Stimulated activated naive B cell treated with anti-CD40 and anti-IgM and Interleukin-4, amounts not matched to agents 10 μg/mL and 1 μg/mL and 100 μg/mL, for 72 hours (primary cell): ENCODE data around the gene NME7.

Source experiments
- ATAC-seq, 2 donors: fragments of 150-1000 bp; cut with Tn5 transposase; replicated peaks; 2 replicates each; pipeline ENCODE4 v1.10.0; 2021; ENCODE audit warnings: moderate library complexity in 1 of 2
- DNase-seq: peaks from one replicate; pipeline ENCODE4 v3.0.0; 2021
- H3K27ac Mint-ChIP-seq: one replicate; pipeline ENCODE4 v1.8.0; 2022; ENCODE audit warnings: mild to moderate bottlenecking, mixed read lengths
- H3K27me3 Mint-ChIP-seq, 2 donors: one replicate each; pipeline ENCODE4 v1.8.0; 2022; ENCODE audit warnings: mixed read lengths in 2 of 2
- H3K36me3 Mint-ChIP-seq, 2 donors: one replicate each; pipeline ENCODE4 v1.8.0; 2022; ENCODE audit warnings: mixed read lengths in 2 of 2, mild to moderate bottlenecking in 1 of 2
- H3K4me1 Mint-ChIP-seq, 2 donors: one replicate each; pipeline ENCODE4 v1.8.0; 2022; ENCODE audit warnings: mixed read lengths in 2 of 2, mild to moderate bottlenecking in 1 of 2
- H3K4me3 Mint-ChIP-seq, 2 donors: one replicate each; pipeline ENCODE4 v1.8.0; 2022; ENCODE audit warnings: mild to moderate bottlenecking in 2 of 2, mixed read lengths in 2 of 2, moderate library complexity in 1 of 2
- H3K9me3 Mint-ChIP-seq, 2 donors: one replicate each; pipeline ENCODE4 v1.8.0; 2022; ENCODE audit warnings: mixed read lengths in 2 of 2, mild to moderate bottlenecking in 1 of 2

NME7 gene

DNA sequence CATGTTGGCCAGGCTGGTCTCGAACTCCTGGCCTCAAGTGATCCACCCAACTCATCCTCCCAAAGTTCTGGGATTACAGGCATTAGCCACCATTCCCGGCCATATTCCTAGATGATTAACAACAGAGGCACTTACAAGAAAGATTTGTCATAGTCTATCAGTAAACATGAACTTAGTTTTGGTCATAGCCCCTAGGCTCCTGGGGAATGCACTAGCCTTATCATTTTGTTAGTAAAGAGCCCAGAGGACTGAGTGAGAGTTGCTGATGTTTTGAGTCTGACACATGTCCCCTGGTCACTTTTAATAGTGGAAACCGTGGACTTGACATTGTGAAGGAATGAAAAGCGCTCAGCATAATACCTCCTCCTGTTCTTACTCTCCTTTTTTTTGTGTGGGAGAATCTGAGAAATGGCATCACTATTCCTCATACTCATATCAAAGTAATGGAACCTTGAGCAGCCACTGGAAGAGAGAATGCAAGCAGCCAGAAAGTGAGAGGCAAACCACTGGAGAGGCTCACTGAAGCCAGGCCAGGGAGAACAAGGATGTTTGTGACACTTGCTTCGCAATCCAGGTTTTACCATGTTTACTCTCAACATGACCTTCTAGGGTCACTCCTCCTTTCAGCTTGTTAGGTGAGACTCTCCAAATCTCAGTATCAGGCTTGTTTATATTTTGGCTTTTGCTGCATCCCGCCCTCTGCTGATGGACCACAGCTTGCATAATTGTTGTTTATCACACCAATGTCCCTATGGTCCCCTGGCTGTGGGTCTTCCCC, 246.3 kb downstream of the NME7 start:
- peaks cover 0 to 13% of the 10 kb centered on the region in 2 donors for H3K27me3 Mint-ChIP-seq
- H3K27ac Mint-ChIP-seq = no peak overlapping the region
- no peaks in the 10 kb centered on the region for H3K9me3 Mint-ChIP-seq

DNA sequence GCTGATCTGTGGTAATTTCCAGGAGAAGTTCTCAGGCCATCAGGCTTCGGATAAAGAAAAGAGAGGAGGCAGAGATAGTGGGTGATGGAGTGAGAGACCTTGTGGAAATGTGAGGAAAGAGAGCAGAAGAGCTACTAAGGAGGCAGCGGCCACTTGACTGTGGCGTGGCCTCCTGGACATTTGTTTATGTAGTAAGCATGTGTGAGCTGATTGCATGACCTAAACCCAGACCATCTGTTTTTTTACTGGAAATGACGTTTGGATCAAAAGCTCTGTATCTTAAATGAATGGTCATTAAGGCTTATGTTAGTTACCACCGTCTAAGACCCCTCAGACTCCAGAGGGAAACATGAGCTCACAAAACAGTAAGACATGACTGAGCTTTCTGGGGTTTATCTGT, 247.5 kb downstream of the NME7 start:
- peaks cover 4 to 6% of the 10 kb centered on the region in 2 donors for H3K36me3 Mint-ChIP-seq
- H3K27ac Mint-ChIP-seq = no peak overlapping the region
- ATAC-seq (no peak), DNase-seq (no peak)
- peaks cover 0 to 7% of the 10 kb centered on the region in 2 donors for H3K27me3 Mint-ChIP-seq
- no peak overlapping the region for H3K4me3 Mint-ChIP-seq
- no peaks in the 10 kb centered on the region for H3K9me3 Mint-ChIP-seq
- peaks cover 11 to 14% of the 10 kb centered on the region in 2 donors for H3K4me1 Mint-ChIP-seq

More for the DNA sequence above, 246.3 kb downstream of the NME7 start:
- H3K36me3 Mint-ChIP-seq = peaks cover 0 to 3% of the 10 kb centered on the region in 2 donors
- DNase-seq (no peak), ATAC-seq (no peak)
- H3K4me1 Mint-ChIP-seq = peaks cover 6 to 8% of the 10 kb centered on the region in 2 donors
- H3K4me3 Mint-ChIP-seq = no peak overlapping the region

DNA sequence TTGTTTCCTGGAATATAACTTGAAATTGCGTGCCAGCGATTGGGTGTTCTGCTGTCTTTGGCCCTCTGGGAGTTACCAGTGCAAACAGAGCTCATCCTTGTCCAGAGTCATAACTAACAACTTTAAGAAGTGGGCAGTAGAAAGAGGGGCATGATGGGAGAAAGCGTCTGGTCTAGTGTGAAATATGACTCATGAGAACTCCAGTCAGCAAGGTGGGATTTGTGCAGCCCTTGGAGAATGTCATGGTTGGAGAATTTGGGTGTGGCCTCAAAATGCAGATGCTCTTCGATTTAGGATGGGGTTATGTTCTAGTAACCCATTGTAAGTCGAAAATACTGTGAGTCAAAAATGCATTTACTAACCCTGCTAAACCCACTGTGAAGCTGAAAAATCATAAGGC, 248.2 kb downstream of the NME7 start:
- H3K36me3 Mint-ChIP-seq = peaks cover 4 to 6% of the 10 kb centered on the region in 2 donors
- no peak overlapping the region for H3K4me3 Mint-ChIP-seq
- H3K4me1 Mint-ChIP-seq = peaks cover 11 to 14% of the 10 kb centered on the region in 2 donors
- no peaks in the 10 kb centered on the region for H3K9me3 Mint-ChIP-seq
- no peak overlapping the region for H3K27ac Mint-ChIP-seq
- DNase-seq (no peak), ATAC-seq (no peak)
- peaks cover 0 to 7% of the 10 kb centered on the region in 2 donors for H3K27me3 Mint-ChIP-seq

DNA sequence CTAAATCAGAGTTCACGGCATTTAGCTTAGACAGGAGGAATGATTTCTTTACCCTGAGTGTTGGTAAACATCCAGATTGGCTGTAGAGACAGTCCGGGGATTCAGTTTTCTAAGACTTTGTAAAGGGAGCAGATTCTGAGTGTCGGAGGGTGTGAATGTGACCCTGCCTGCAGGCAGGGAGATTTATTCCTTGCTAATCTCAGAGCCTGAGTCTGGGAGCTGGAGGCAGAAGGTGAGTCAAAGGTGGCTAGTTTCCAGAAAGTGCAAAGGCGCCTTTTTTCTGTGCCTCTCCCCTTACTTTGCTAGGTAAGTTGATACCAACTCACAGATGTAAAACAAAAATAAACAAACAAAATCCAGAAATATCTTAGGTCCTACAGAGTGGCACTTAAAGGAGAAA, 249.4 kb downstream of the NME7 start:
- Mint-ChIP-seq H3K36me3 (peaks cover 4 to 10% of the 10 kb centered on the region in 2 donors), H3K4me1 (peaks cover 14 to 16% of the 10 kb centered on the region in 2 donors), H3K4me3 (no peak overlapping the region), H3K27ac (no peak overlapping the region), H3K9me3 (no peaks in the 10 kb centered on the region), H3K27me3 (peaks cover 0 to 12% of the 10 kb centered on the region in 2 donors)
- DNase-seq (no peak), ATAC-seq (no peak)

DNA sequence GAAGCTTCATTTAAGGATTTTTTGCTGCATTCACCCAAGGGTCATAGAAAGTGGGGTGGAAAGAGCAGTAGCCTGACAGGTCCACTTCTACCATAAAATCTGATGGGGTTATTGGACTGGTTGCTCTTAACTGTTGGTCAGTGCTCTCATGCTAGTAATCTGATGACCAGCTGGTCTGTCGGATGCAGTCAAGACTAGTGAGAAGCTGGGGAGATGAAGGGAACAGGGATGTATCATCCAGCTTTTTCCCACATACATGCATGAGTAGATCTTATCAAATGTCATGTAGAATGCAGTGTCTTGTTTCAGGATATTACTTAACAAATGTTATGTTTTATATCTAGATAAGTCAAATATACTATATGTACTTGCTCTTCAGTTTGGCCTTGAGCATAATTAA, 250.0 kb downstream of the NME7 start:
- Mint-ChIP-seq H3K9me3 (no peaks in the 10 kb centered on the region), H3K27me3 (peaks cover 0 to 12% of the 10 kb centered on the region in 2 donors), H3K4me3 (no peak overlapping the region), H3K4me1 (peaks cover 8 to 13% of the 10 kb centered on the region in 2 donors), H3K36me3 (peaks cover 4 to 10% of the 10 kb centered on the region in 2 donors), H3K27ac (no peak overlapping the region)
- ATAC-seq (no peak), DNase-seq (no peak)

DNA sequence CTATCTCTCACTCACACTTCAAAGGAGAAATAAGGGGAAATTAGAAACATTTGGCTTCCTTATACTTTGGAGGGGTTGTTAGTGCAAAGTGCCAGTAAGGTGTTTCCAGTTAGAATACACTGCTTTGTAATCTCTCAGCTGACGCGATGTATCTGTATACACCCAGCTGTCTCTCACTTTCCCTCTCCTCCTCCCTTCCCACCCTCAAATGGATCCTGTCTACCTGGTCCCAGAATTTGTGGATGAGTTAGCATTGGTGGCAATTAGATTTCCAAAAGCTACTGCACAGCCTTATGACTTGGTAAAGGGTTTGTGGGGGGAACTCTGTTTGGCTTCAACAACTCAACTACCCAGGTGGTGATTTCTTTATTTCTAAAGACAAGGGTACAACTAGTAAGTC, 250.6 kb downstream of the NME7 start:
- Mint-ChIP-seq H3K9me3 (no peaks in the 10 kb centered on the region), H3K4me3 (no peak overlapping the region), H3K27ac (no peak overlapping the region), H3K36me3 (peaks cover 4 to 9% of the 10 kb centered on the region in 2 donors), H3K27me3 (peaks cover 5 to 9% of the 10 kb centered on the region in 2 donors), H3K4me1 (peaks cover 8 to 12% of the 10 kb centered on the region in 2 donors)
- DNase-seq = no peak
- ATAC-seq = peak in 1 of 2 donors; percentile 19

DNA sequence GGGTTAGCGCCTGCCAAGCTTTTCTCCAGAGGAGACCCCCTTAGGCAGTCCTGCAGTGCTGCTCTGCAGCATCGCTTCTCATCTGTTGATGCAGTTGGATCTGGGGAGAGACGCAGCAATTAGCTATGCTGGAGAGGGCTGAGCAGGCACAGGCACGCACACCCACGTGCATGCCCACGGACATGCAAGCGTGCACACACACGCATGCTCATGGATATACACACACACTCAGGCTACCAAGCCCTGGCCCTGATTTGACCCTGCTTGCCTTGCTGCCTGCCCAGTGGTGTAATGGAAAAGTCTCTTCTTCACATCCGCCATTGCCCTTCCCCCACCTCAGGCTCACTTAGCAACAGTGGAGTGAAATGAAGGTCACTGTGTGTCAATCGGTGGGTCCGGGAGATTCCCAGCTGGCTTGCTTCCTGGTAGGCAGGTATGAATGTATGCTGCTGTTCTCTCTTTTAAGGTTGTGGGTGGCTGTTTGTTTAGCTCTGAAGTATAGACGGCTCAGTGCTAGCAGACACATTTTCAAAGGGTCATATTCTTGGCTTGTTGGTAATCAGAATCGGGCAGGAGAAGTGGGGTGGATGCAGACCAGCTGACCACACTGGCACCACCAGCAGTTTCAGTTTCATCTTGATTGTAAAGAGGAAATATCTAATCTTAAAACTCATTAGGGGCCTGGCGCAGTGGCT, 251.6 kb downstream of the NME7 start:
- peaks cover 7 to 14% of the 10 kb centered on the region in 2 donors for H3K27me3 Mint-ChIP-seq
- no peak for DNase-seq

DNA sequence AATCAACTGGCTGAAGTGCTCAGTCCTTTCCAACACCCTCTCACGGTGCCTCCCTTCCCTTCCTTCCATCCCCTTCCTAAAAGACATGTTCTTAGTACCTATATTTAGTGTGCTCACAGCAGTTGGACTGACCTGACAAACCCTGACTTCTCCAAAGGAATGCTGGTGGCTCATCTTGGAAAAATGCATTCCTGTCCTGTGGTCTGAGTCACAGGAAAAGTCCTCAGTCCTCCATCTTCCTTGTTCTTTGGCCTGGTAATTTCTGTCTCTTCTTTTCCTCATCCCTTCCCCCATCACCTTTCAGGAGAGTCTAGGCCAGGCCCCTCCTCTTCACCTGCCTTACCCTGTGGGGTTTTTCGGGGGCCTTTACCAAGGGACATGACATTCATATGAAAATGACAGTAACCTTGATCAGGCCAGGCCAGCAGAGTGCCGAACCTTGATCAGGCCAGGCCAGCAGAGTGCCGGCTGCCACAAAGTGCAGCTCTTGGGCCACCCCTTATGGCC, 253.9 kb downstream of the NME7 start:
- H3K4me3 Mint-ChIP-seq = no peak overlapping the region
- H3K27me3 Mint-ChIP-seq = peaks cover 21 to 35% of the 10 kb centered on the region in 2 donors
- ATAC-seq = no peak
- no peaks in the 10 kb centered on the region for H3K9me3 Mint-ChIP-seq
- no peak overlapping the region for H3K27ac Mint-ChIP-seq
- peaks cover 17 to 28% of the 10 kb centered on the region in 2 donors for H3K4me1 Mint-ChIP-seq
- H3K36me3 Mint-ChIP-seq = peaks cover 4 to 8% of the 10 kb centered on the region in 2 donors
- DNase-seq = no peak

More for the DNA sequence above, 251.6 kb downstream of the NME7 start:
- Mint-ChIP-seq H3K4me3 (peak overlapping the region in 1 of 2 donors; percentile 34), H3K9me3 (no peaks in the 10 kb centered on the region), H3K4me1 (peaks cover 8 to 10% of the 10 kb centered on the region in 2 donors), H3K36me3 (peaks cover 4 to 8% of the 10 kb centered on the region in 2 donors), H3K27ac (peak overlapping the region; percentile 85)
- ATAC-seq = peak; percentile 76 to 81

DNA sequence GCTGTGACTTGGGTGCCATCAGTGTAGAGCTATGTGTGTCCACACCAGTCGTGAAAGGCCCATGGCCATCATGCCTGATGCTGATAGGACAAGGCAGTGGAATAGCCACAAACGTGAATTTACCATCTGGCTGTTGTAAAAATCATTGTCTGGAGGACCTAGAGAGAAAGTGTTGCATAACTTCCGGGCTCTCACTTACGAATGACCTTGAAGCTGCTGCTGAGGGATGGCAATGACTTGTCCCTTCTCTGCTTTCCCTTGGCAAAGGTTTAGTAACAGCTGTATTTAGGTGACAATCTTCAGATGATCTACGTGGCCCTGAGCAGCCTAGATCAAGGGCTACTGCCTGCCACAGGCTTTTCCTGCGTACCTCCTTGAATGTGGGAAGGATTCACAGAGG, 255.4 kb downstream of the NME7 start:
- H3K27me3 Mint-ChIP-seq = peaks cover 32 to 50% of the 10 kb centered on the region in 2 donors
- ATAC-seq (no peak), DNase-seq (no peak)
- peaks cover 24 to 42% of the 10 kb centered on the region in 2 donors for H3K4me1 Mint-ChIP-seq
- no peak overlapping the region for H3K27ac Mint-ChIP-seq
- H3K4me3 Mint-ChIP-seq = no peak overlapping the region
- H3K9me3 Mint-ChIP-seq = no peaks in the 10 kb centered on the region
- peaks cover 4 to 8% of the 10 kb centered on the region in 2 donors for H3K36me3 Mint-ChIP-seq

DNA sequence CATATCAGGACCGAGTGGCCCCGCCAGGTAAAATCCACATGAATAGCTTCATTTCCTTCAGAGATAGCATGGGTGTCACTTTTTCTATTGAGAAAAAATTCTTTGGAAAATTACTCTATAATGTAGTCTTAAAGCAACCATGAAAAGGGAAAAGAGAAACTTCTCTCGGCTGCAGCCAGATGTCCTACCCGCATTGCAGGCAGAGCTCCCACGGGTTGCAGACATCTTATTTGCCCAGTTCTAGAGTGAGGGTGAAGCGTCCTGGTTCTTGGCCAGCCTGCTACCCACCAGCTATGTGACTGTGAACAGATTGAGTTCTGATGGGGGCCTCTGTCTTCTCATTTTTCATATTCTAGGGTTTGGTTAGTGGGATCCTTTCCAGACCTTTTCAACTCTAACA, 256.1 kb downstream of the NME7 start:
- peaks cover 4 to 8% of the 10 kb centered on the region in 2 donors for H3K36me3 Mint-ChIP-seq
- H3K4me3 Mint-ChIP-seq = no peak overlapping the region
- H3K27ac Mint-ChIP-seq = no peak overlapping the region

DNA sequence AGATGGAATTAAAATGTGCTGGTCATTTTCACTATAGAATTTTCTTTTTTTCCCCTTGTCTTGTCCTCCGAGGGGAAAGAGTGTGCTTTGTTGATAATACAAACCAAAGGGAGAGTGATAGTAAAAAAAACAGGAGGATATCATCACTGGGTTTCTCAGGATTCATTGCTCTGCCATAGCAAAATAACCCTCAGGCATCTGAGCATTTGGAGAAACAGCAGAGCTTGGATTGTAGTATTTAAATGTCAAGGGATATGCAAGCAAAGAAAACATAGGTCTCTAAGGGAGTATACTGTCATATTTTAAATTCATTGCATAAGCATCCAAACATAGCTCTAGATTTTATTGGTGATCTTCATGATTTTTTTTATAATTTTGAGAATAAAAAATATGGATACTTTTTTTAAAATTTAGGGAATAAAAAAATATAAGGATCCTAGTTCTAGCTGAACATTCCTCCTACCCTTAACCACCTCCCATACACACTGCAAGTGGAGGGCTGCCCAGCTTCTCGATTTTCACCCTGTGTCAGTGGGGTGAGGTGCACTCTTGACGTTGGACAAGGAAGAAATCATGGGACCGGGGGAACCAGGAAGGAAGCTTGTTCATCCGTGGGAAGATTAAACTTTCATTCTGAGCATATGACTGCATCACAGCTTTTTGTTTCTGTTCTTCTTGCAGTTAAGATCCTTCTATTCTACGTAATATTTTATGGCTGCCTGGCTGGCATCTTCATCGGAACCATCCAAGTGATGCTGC, 256.7 kb downstream of the NME7 start:
- Mint-ChIP-seq H3K4me1 (peaks cover 22 to 44% of the 10 kb centered on the region in 2 donors), H3K27ac (no peak overlapping the region), H3K4me3 (no peak overlapping the region), H3K27me3 (peaks cover 36 to 59% of the 10 kb centered on the region in 2 donors), H3K36me3 (peaks cover 1 to 5% of the 10 kb centered on the region in 2 donors), H3K9me3 (no peaks in the 10 kb centered on the region)
- DNase-seq = no peak
- ATAC-seq = no peak

More for the DNA sequence above, 256.1 kb downstream of the NME7 start:
- H3K4me1 Mint-ChIP-seq = peaks cover 27 to 49% of the 10 kb centered on the region in 2 donors
- no peaks in the 10 kb centered on the region for H3K9me3 Mint-ChIP-seq
- peaks cover 36 to 57% of the 10 kb centered on the region in 2 donors for H3K27me3 Mint-ChIP-seq
- ATAC-seq (no peak), DNase-seq (no peak)

DNA sequence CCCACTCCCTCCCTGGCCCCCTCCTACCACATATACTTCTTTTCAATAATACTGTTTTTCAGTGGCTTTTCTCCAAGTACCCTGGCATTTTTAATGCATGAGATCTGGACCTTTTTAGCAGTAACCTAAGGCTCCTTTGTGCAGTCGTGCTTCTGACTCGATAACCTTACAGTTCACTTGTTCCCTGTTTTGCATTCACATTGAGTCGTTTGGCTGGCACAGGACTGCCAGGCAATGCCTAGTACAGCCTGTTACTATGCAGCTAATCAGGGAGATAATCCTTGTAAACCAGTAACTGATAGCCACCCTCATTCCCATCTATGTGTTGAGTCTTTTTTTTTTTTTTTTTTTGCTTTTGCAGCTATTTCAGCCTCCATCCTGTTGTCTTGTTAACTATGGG, 257.4 kb downstream of the NME7 start:
- peaks cover 22 to 46% of the 10 kb centered on the region in 2 donors for H3K4me1 Mint-ChIP-seq
- H3K9me3 Mint-ChIP-seq = no peaks in the 10 kb centered on the region
- DNase-seq (no peak), ATAC-seq (no peak)
- peak overlapping the region; percentile 54 for H3K27ac Mint-ChIP-seq
- H3K36me3 Mint-ChIP-seq = peaks cover 0 to 5% of the 10 kb centered on the region in 2 donors
- no peak overlapping the region for H3K4me3 Mint-ChIP-seq
- H3K27me3 Mint-ChIP-seq = peaks cover 37 to 59% of the 10 kb centered on the region in 2 donors

DNA sequence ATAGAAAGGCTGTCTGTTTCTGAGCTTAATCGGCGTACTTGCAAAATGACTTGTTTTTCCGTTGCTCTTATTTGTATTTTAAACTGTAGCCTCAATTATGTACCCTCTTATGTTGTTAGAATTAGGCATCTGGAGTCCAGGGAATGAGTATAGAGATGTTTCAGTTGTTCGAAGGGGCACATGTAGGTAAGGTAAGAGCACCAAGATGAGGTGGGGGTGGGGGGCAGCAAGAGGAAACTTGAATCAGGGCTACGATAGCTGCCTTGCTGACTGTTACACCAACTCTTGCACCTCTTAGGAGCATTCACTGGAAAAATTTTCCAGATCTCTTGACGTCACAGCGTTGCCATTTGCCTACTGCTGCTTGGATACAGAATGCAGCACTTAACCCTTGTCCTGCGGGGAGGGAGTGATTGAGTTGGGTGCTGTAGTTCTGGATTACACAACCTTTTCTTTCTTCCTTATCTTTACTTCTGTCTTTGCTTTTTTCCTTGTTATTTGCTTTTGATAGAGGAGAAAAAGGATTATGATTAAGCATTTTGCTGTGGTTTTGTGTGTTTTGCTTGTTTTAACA, 257.9 kb downstream of the NME7 start:
- H3K4me3 Mint-ChIP-seq = no peak overlapping the region
- peaks cover 25 to 51% of the 10 kb centered on the region in 2 donors for H3K4me1 Mint-ChIP-seq
- peaks cover 0 to 5% of the 10 kb centered on the region in 2 donors for H3K36me3 Mint-ChIP-seq
- ATAC-seq (no peak), DNase-seq (no peak)
- no peak overlapping the region for H3K27ac Mint-ChIP-seq
- peaks cover 42 to 59% of the 10 kb centered on the region in 2 donors for H3K27me3 Mint-ChIP-seq
- no peaks in the 10 kb centered on the region for H3K9me3 Mint-ChIP-seq
